Glutamatergic neuron (in vitro differentiated cells): ENCODE data around the gene ENTR1. TPM values are rescaled to one million over a fixed set of nuclear protein-coding genes. Genes with fewer than 3 reads are reported as not detected.

ENCODE experiments used
- DNase-seq: peaks from one replicate; pipeline ENCODE4 v3.0.0; 2022
- H3K27ac Mint-ChIP-seq: one replicate; pipeline ENCODE4 v1.8.0; 2020; ENCODE audit warnings: mild to moderate bottlenecking, mixed read lengths, inconsistent platforms; ENCODE audit not compliant: unreplicated experiment
- H3K27me3 Mint-ChIP-seq: one replicate; pipeline ENCODE4 v1.8.0; 2020; ENCODE audit warnings: mild to moderate bottlenecking, moderate library complexity, mixed read lengths, inconsistent platforms; ENCODE audit not compliant: unreplicated experiment
- H3K36me3 Mint-ChIP-seq: one replicate; pipeline ENCODE4 v1.8.0; 2020; ENCODE audit warnings: mild to moderate bottlenecking, mixed read lengths, inconsistent platforms; ENCODE audit not compliant: unreplicated experiment
- H3K4me1 Mint-ChIP-seq: one replicate; pipeline ENCODE4 v1.8.0; 2020; ENCODE audit warnings: mild to moderate bottlenecking, low read depth, mixed read lengths, inconsistent platforms; ENCODE audit not compliant: unreplicated experiment
- H3K4me3 Mint-ChIP-seq: one replicate; pipeline ENCODE4 v1.8.0; 2020; ENCODE audit warnings: mild to moderate bottlenecking, mixed read lengths, inconsistent platforms; ENCODE audit not compliant: unreplicated experiment
- H3K9me3 Mint-ChIP-seq: one replicate; pipeline ENCODE4 v1.8.0; 2020; ENCODE audit warnings: mild to moderate bottlenecking, moderate library complexity, mixed read lengths, inconsistent platforms; ENCODE audit not compliant: unreplicated experiment
- CTCF ChIP-seq: fragments of 200-600 bp; sonication (generic); IDR thresholded peaks from one replicate; pipeline ENCODE4 v1.5.0; 2021; ENCODE audit not compliant: partially characterized antibody, unreplicated experiment
- total RNA-seq: library from RNA; stranded (reverse); fragmentation: NEBNext Ultra II Directional; extraction: Animal tissue kit (Norgen Biotek cat#: 25700); gene quantifications from one replicate; pipeline ENCODE4 v1.2.1, GENCODE V29; 2021; ENCODE audit not compliant: unreplicated experiment

ENTR1 gene
- total RNA-seq, 1 donor from 2014 or later, result 61.2 TPM

- no peak for TF ChIP-seq CTCF
- H3K27me3 Mint-ChIP-seq, result peaks cover 2% of the 10 kb centered on the region
- H3K36me3 Mint-ChIP-seq, result no peaks in the 10 kb centered on the region
- no peak overlapping the region for H3K4me3 Mint-ChIP-seq
- H3K27ac Mint-ChIP-seq, result no peak overlapping the region
- peaks cover 4% of the 10 kb centered on the region for H3K9me3 Mint-ChIP-seq
- H3K4me1 Mint-ChIP-seq, result peaks cover 3% of the 10 kb centered on the region
- no peak for DNase-seq
Measured at GRCh38 chr9:136448655-136449054, 38.2 kb upstream of the ENTR1 start.

DNA sequence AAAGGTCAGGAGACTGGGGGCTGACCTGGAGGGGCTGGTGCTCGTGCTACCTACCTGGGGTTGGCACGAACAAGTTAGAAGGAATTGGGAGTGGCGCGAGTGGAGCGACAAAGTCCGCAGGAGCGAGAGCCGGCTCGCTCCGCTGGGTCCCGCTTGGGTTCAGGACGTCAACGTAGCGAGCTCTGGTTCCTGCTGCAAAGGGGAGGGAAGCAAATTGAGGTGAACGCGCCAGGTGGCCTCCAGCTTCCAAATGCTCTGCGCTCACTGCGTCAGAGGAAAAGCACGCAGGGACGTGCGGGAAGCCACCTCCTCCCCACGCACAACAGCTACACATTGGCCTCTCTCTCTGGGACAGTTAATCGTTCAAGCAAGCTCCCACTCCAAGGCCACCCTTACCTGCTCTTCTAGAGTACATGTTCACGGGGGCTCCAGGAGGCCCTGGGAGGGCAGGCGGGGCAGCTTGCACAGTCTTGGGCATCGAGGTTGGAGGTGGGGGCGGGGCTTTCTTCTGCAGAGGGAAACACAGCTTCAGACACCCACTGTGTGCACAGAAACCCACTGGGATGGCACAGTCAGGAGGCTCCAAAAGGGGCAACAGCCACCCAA lies 36.9 kb upstream of the ENTR1 start:
- Mint-ChIP-seq H3K9me3 (peaks cover 5% of the 10 kb centered on the region), H3K4me1 (peaks cover 3% of the 10 kb centered on the region), H3K4me3 (no peak overlapping the region), H3K36me3 (no peaks in the 10 kb centered on the region), H3K27me3 (peaks cover 4% of the 10 kb centered on the region), H3K27ac (no peak overlapping the region)
- no peak for DNase-seq
- no peak for TF ChIP-seq CTCF

GRCh38 chr9:136445799-136446198 lies 35.4 kb upstream of the ENTR1 start:
- Mint-ChIP-seq H3K4me3 (no peak overlapping the region), H3K27ac (no peak overlapping the region), H3K4me1 (no peaks in the 10 kb centered on the region), H3K27me3 (peaks cover 4% of the 10 kb centered on the region), H3K9me3 (peaks cover 8% of the 10 kb centered on the region), H3K36me3 (no peaks in the 10 kb centered on the region)
- TF ChIP-seq CTCF, result no peak
- no peak for DNase-seq

- no peak for DNase-seq
- peaks cover 11% of the 10 kb centered on the region for H3K9me3 Mint-ChIP-seq
- no peak overlapping the region for H3K27ac Mint-ChIP-seq
- no peaks in the 10 kb centered on the region for H3K36me3 Mint-ChIP-seq
- peaks cover 8% of the 10 kb centered on the region for H3K27me3 Mint-ChIP-seq
- no peak overlapping the region for H3K4me3 Mint-ChIP-seq
- no peak for TF ChIP-seq CTCF
- no peaks in the 10 kb centered on the region for H3K4me1 Mint-ChIP-seq
Measured at GRCh38 chr9:136444102-136444501, 33.7 kb upstream of the ENTR1 start.

DNA sequence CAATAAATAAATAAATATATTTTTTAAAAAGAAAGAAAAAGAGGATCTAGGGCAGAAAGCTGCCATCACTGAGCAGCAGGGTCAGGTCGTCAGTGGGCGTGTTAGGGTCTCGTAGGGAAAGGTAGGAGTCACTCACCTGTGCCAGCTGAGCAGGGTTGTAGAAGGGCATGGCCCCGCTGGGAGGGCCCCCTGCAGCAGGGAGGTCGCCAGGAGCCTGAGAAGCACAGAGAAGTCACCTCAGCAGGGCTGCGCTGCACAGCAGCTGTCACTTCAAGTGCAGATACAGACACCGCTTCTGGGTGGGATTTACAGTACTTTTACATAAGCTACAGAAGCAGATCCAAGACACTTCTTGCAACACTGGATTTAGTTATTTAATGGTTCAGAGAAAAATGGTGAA lies 33.3 kb upstream of the ENTR1 start:
- Mint-ChIP-seq H3K9me3 (peaks cover 11% of the 10 kb centered on the region), H3K4me1 (no peaks in the 10 kb centered on the region), H3K27me3 (peaks cover 8% of the 10 kb centered on the region)

More for the DNA sequence above, 33.3 kb upstream of the ENTR1 start:
- no peak for TF ChIP-seq CTCF
- DNase-seq, result no peak
- Mint-ChIP-seq H3K4me3 (no peak overlapping the region), H3K27ac (no peak overlapping the region), H3K36me3 (no peaks in the 10 kb centered on the region)
